HG03575 (cell line): ENCODE results near the gene UBE2C.
"Not testable (repeated sequence)": the region's sequence is repeated elsewhere in the genome, so short reads cannot be mapped to it uniquely, and the experiment has no call there.

Experiments used
- ATAC-seq: cut with Tn5 transposase; IDR thresholded peaks from one replicate; pipeline ENCODE4 v1.9.1; 2021; ENCODE audit not compliant: unreplicated experiment, insufficient number of reproducible peaks, low FRiP score; ENCODE audit errors: extremely low read depth

Gene UBE2C

DNA sequence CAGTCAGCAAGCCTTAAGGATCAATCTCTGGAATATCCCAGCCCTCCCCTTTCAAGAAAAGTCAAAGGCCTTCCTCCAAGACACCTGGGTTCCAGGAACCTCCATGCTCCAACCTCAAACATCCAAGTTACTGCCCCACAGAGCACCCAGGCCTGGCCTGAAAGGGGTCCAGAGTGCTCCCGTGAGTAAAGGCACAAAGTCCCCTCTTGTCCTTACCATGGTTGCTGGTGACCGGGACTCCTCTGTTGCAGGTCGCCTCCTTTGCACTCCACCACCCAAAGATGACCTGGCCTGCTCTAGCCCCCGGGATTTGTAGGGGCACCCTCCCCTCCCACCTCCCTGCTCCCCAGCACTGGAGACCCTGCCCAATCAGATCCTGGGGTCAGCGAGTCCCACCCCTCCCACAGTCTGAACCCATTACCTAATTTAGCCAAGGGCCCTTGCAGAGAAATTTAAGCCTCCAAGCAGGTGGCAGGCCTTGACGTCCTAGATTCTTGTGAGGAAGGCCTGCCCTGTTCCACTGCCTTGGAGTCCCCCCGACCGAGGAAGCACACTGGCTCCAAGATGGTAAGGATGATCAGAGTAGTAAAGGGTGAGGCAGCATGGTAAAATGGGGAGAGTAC lies 14.7 kb downstream of the UBE2C start, which contains the start of gene TNNC2:
Gene TNNC2, minus strand, starts transcription at position 283 of the 623 bp plus-strand sequence. Its CDS starts 64 bp downstream, at position 219.
- ATAC-seq: no peak

- ATAC-seq: no peak
Observed at GRCh38 chr20:45827712-45828111, 15.3 kb downstream of the UBE2C start.

- ATAC-seq: no peak
Observed at GRCh38 chr20:45828589-45828988, 16.1 kb downstream of the UBE2C start.

DNA sequence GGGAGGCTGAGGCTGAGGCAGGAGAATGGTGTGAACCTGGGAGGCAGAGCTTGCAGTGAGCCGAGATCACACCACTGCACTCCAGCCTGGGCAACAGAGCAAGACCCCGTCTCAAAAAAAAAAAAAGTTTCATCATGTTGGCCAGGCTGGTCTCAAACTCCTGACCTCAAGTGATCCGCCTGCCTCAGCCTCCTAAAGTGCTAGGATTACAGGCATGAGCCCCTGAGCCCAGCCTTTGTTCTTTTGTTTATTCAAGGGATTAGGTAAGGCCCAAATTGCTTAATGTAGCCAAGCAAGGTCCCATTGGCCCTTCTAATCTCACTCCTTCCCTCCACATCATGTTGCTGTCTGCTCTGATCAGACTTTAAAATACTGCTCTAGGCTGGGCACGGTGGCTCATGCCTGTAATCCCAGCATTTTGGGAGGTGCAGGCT lies 17.2 kb downstream of the UBE2C start:
- not testable (repeated sequence) for ATAC-seq

DNA sequence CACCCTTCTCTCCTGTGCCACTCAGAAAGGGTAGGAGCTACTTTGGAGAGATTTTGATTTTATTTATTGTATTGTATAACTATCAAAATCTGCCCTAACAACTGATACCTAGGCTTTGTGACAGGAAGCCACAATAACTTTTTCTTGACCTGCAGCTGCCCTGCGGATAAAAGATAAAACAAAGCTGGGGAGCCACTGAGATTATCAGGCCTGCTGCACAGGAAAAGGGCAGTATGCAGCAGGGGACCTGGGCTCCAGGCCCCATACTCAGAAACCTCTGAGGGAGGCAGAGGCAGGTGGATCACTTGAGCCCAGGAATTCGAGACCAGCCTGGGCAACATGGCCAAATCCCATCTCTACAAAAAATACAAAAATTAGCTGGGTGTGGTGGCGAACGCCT lies 20.2 kb downstream of the UBE2C start:
- no peak for ATAC-seq

DNA sequence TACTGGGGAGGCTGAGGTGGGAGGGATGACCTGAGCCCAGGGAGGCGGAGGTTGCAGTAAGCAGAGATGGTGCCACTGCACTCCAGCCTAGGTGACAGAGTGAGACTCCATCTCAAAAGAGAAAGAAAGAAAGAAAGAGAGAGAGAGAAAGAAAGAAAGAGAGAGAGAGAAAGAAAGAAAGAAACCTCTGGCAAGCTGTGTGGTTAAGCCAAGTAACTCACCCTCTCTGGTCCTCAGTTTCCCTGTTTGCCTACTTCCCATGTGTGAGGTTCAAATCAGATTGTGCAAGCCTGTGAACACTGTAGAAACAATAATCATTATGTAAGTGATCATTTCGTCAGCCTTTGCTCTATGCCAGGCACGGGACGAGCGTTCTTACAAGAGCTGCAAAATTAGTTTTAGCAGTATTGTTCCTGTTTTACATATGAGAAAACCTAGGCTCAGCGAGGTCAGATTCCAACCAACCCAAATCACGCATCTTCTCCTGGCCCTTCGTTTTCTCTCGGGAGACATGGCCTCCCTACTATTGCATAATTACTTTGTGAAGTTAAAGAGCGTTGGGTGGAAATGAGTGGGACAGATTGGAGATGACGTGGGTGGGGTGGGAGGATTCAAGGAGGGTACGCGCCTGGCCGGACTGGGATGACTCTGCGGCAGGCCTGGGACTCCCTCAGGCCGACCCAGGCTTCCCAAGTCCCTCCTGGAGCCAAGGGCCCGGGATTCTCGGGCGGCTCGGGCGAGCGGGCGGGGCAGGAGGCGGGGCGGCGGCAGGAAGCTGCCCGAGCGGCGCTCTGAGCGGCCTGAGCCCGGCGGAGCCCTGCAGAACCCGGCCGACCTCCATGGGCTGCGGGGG lies 20.8 kb downstream of the UBE2C start, which contains the start of gene SNX21:
Gene SNX21, plus strand, starts transcription at position 770 of the 853 bp plus-strand sequence. CDS start 121 bp downstream, outside the sequence.
- no peak for ATAC-seq

DNA sequence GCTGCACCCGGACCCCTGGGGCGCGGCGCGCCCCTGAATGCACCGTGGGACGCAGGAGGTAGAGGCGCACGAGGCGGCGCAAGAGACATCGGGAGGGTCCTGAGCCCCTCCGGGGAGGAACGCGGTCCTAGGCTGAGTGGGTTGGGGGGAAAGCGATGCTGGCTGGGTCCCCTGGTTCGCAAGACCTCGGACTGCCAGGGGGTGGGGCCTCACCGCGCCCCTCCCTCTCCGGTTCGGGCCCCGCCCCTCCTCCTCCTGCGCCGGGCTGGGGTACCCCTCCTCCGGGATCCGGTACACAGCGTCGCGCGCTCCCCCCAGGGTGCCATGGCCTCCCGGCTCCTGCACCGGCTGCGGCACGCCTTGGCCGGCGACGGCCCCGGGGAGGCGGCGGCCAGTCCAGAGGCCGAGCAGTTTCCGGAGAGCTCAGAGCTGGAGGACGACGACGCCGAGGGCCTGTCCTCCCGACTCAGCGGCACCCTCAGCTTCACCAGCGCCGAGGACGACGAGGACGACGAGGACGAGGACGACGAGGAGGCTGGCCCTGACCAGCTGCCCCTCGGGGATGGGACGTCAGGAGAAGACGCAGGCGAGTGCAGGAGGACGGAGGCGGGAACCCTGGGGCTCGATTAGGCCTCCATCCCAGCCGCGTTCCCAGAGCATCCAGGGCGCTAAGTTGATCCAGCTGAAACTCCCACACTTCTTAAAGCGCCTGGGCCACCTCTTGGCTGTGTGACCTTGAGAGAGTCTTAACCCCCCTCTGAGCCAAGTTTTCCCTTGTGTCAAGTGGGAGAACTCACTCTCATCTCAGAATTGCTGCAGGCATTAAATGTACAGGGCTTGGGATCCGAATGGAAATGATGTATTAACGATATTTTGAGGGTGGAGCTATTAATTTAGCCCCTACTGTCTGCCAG lies 21.7 kb downstream of the UBE2C start:
- ATAC-seq: no peak

DNA sequence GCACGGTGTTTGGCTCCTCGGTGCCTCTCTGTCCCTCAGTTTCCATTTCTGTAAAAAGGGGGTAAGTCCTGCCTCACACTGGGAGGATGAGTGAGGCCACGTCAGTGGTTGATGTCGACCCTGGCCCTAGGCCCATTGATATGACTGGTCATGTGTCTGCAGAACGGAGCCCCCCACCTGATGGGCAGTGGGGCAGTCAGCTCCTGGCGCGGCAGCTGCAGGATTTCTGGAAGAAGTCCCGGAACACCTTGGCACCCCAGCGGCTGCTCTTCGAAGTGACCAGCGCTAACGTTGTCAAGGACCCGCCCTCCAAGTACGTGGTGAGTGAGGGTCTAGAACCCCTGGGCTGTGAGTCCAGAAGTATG lies 22.3 kb downstream of the UBE2C start:
- ATAC-seq: no peak

DNA sequence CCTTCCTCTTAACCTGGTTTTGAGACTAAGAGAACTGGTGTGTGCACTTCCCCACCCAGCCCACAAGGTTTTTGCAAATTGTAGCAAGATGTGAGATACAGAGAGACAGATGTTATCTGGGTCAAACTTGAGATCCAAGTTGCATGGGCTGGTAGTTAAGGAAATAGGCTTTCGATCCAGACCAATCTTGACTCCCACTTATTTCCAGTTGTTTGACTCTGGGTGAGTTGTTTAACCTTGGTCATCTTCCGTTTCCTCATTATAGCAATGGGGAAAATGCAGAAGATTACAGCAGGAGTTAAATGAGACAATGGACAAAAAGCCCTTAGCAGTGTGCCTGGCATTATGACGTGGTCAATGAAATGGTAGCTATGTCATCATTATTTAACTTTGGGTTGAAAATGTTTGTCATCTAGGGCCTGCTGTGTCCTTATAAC lies 22.9 kb downstream of the UBE2C start:
- no peak for ATAC-seq

DNA sequence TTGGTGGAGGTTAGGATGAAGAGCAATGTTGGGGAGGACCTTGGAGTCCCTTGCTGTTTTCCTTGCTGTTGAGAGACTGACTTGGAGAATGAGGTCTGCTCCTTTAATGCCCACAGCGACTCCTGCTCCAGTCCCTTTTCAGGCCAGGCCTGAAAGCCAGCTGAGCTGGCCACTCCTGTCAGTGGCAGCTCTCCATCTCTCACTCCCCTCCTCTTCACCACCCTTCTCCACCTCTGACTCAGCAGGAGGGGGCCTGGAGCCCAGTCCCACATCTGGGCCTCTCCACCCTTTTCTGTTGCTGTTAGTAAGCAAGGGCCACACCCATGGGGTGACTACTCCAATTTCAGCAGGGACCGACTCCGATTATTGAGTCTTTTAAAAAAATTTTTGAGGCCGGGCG lies 23.4 kb downstream of the UBE2C start:
- ATAC-seq: no peak

DNA sequence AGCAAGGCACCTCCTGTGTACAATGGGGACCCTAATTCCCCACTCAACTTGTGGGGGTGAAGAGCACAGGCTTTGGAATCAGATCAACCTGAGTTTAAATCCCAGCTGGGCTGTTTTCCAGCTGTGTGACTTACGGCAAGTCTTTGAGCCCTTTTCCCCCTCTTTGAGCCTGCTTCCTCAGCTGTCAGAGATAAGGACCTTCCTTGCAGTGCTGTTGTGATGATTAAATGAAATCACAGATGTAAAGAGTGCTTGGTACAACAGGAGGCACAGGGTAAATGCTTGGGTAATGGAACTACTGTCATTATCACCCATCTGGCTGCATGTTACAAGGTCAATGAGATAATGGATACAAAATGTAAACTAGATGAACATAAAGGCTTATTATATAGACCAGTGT lies 24.4 kb downstream of the UBE2C start:
- no peak for ATAC-seq

DNA sequence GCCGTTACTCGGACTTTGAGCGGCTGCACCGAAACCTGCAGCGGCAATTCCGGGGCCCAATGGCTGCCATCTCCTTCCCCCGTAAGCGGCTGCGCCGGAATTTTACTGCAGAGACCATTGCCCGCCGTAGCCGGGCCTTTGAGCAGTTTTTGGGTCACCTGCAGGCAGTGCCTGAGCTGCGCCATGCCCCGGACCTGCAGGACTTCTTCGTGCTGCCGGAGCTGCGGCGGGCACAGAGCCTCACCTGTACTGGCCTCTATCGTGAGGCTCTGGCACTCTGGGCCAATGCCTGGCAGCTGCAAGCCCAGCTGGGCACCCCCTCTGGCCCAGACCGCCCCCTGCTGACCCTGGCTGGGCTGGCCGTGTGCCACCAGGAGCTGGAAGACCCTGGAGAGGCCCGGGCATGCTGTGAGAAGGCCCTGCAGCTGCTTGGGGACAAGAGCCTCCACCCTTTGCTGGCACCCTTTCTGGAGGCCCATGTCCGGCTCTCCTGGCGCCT lies 28.3 kb downstream of the UBE2C start:
- no peak for ATAC-seq

- ATAC-seq: no peak
Observed at GRCh38 chr20:45841407-45842129, 29.1 kb downstream of the UBE2C start.

GRCh38 chr20:45842169-45842812 lies 29.8 kb downstream of the UBE2C start:
- ATAC-seq: no peak

GRCh38 chr20:45843506-45843905 lies 31.1 kb downstream of the UBE2C start:
- no peak for ATAC-seq

DNA sequence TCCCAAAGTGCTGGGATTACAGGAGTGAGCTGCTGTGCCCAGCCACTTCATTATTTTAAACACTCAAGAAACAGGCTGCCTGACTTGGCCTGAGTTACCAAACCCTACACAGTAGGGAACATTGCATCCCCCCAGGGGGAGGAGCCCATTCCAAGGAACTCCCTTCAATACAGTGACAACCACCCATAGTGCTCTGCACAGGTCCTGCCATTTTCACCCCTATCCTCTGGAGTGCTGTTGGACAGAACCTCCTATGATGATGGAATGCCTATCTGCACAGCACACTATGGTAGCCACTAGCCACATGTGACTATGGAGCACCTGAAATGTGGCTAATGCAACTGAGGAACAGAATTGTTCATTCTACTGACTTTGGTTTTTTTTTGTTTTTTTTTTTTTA lies 33.0 kb downstream of the UBE2C start:
- no peak for ATAC-seq

DNA sequence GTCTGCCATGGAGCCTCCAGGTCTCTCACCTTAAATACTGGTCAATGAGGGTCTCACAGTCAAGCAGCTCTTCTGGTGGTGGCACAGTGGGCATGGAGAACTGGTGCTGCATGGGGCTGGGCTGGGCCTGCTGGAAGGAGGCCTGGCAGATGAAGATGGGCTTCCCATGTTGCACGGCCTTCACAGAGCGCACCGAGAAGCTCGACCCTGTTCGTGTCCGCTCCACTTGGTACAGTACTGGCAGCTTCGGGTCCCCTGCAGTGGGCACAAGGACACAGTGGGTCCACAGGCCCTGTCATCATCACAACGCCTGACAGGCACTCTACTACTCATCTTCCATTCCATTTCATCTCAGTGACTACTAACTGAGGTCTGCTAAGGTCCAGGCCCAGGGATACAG lies 36.0 kb downstream of the UBE2C start:
- no peak for ATAC-seq

DNA sequence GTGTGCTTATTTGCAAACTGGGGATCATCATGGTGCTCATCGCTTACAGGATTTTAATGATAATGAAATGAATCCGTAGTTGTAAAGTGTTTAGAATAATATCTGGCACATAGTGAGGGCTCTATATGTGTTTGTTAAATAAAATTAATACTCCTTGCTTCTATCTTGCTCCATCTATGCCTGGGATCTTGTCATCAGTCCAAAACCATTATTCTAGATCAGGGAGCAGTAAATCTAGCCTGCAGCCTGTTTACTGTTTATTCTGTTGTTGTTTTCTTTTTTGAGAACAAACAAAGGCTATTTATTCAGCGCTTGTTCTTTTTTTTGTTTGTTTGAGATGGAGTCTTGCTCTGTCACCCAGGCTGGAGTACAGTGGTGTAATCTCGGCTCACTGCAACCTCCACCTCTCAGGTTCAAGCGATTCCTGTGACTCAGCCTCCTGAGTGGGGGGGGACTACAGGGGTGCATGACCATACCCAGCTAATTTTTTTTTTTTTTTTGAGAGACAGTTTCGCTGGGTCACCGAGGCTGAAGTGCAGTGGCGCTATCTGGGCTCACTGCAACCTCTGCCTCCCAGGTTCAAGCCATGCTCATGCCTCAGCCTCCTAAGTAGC lies 36.6 kb downstream of the UBE2C start:
- no peak for ATAC-seq
